SJSA1 (cell line): ENCODE results near the gene LAD1. TPM values are rescaled to one million over a fixed set of nuclear protein-coding genes. Genes with fewer than 3 reads are reported as not detected.

Experiments
- DNase-seq, 2 experiments: peaks; one replicate each; pipeline ENCODE4 v3.0.0-alpha.2; 2015 to 2020; ENCODE audit warnings: low spot score in 2 of 2, low read depth in 1 of 2
- H3K27ac ChIP-seq: fragments of 250-450 bp; sonication (Bioruptor Pico); 2 replicates; pipeline ENCODE4 v1.5.1; 2020; ENCODE audit warnings: mild to moderate bottlenecking, moderate library complexity
- H3K27me3 ChIP-seq: fragments of 250-450 bp; sonication (Bioruptor Pico); replicated peaks from 2 replicates; pipeline ENCODE4 v1.5.1; 2020; ENCODE audit warnings: mild to moderate bottlenecking, moderate library complexity
- H3K36me3 ChIP-seq: fragments of 250-450 bp; sonication (Bioruptor Pico); 2 replicates; pipeline ENCODE4 v1.5.1; 2020; ENCODE audit warnings: mild to moderate bottlenecking
- H3K4me1 ChIP-seq: fragments of 250-450 bp; sonication (Bioruptor Pico); replicated peaks from 2 replicates; pipeline ENCODE4 v1.6.1; 2021; ENCODE audit warnings: mild to moderate bottlenecking
- H3K4me3 ChIP-seq: fragments of 250-450 bp; sonication (Bioruptor Pico); 2 replicates; pipeline ENCODE4 v1.5.1; 2020; ENCODE audit warnings: mild to moderate bottlenecking
- H3K9me3 ChIP-seq: fragments of 250-450 bp; sonication (Bioruptor Pico); replicated peaks from 2 replicates; pipeline ENCODE4 v1.5.1; 2020; ENCODE audit warnings: mild to moderate bottlenecking
- total RNA-seq: library from RNA; depleted of rRNA; stranded (reverse); fragments of >200 nt; shearing (Covaris generic); gene quantifications from 2 replicates; pipeline ENCODE4 v1.2.3, GENCODE V29; 2014

The LAD1 gene
- total RNA-seq, 1 experiment from 2014 or later: not detected

DNA sequence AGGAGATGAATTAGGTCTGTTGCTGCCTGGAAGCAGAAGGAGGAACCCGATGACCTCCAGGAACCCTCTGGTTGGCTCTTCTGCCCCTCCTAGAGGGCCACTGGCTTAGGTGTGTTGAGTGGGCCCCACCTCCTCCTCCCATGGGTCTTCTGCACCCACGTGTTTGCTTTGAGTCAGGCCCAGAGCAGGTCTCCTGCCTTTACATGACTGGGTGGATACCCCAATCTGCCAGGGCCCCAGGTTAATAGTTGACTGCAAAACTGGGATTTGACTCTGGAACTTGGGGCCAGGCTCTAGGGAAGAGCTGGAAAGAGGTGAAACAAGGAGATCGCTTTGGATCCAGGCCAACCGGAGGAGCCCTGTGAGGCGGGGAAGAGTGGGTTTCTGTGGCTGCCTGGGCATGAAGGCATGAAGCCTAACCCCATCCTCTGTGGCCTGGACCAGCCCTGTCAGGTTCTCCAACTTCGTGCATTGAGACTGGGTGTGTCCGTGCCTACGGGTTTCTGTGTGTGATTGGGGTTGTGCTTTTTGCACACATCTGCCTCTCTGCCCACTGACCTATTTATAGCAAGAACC, 7.8 kb upstream of the LAD1 start:
- DNase-seq: no peak
- H3K4me1 ChIP-seq: no peaks in the 10 kb centered on the region
- H3K9me3 ChIP-seq: no peaks in the 10 kb centered on the region
- no peaks in the 10 kb centered on the region for H3K36me3 ChIP-seq
- H3K27me3 ChIP-seq: peaks cover 21% of the 10 kb centered on the region
- no peak overlapping the region for H3K27ac ChIP-seq
- H3K4me3 ChIP-seq: no peak overlapping the region

DNA sequence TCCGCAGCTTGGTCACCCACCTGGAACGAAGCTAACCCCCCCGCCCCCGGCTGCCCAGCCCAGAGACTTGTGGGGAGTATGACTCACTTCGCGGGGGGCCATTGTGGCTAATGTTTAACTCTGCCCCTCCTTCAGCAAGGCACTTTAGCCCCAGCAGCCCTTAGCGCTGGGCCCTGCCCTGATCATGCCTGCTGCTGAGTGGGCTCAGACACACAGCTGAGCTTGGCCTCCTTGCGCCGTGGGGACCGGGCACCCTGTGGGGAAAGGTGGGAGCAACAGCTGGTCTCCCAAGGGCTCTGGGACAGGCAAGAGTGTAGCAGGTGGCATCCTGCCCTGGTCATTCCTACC, 6.3 kb upstream of the LAD1 start:
- Histone ChIP-seq H3K4me3 (no peak overlapping the region), H3K27ac (no peak overlapping the region)

DNA sequence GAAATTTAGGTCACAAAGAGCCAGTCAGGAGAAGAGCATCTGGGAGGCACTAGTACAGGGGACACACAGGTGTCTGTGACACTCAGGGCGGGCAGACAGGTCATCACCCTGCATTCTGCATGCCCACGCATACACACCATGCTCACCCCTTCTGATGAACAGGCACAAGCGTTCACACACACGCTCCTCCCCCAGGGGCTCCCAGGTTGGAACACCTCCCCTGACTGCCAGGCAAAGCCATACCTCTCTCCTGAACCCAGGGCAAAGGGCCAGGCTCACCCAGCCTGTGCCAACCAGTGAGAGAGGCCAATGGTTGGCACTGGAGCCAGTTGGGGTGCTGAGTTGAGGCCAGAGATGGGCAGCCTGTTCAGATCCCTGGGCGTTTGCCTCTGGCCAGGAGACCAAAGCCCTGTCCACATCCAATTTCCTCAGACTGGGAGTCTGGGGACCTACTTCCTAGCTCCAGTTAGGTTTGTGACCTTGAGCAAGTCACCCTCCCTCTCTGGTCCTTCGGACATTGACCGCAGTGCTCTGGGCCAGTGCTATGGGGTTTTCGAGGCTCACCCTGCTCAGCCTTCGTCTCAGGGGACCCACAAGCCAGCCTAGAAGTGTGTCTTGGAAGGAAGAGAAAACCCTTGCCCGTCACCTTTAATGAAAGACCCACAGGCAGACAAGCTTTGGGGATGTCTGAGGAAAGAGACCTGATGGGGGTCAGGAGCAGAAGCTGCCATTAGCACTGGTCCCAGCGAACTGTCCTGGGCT, 5.8 kb upstream of the LAD1 start:
- Histone ChIP-seq H3K4me3 (no peak overlapping the region), H3K27me3 (peaks cover 30% of the 10 kb centered on the region), H3K36me3 (no peaks in the 10 kb centered on the region), H3K27ac (no peak overlapping the region), H3K9me3 (no peaks in the 10 kb centered on the region), H3K4me1 (no peaks in the 10 kb centered on the region)
- no peak for DNase-seq

More for the DNA sequence above, 6.3 kb upstream of the LAD1 start:
- Histone ChIP-seq H3K36me3 (no peaks in the 10 kb centered on the region), H3K4me1 (no peaks in the 10 kb centered on the region), H3K9me3 (no peaks in the 10 kb centered on the region), H3K27me3 (peaks cover 25% of the 10 kb centered on the region)
- no peak for DNase-seq

DNA sequence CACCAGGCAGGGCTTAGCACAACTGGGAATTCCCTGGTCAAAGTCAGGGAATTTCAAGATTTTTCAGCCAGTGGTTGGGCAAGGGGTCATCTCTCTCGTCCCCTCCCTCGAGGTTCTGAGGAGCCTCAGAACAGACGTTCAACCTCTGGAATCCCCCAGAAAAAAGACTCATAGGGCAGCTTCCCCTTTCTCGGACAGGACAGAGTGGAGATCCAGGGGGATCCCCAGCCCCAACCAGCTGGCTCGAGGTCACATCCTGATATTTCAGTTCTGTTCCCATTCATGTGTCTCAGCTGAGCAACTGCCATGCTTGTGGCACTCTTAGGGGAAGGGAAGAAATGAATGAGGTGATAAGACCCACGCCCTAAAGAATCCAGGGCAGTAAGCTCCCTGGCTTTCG, 4.9 kb upstream of the LAD1 start:
- Histone ChIP-seq H3K4me1 (no peaks in the 10 kb centered on the region), H3K9me3 (no peaks in the 10 kb centered on the region), H3K4me3 (no peak overlapping the region), H3K27me3 (peaks cover 39% of the 10 kb centered on the region), H3K36me3 (no peaks in the 10 kb centered on the region), H3K27ac (no peak overlapping the region)
- DNase-seq: no peak

DNA sequence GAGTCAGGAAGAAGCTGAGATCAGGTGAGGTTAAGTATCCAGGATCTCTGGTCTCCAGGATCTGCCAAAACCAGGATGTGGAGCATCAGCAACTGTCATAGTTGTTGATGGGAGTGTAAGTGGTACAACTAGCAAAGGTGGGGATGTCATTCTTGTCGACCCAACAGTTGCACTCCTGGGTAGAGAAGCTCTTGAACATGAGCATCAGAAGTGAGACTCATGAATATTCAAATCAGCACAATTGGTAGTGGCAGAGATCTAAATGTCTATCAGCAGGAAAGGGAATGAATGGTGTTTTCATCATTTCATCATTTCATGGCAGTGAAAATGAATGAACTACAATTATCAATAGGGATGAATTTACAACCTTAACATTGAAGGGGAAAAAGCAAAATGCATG, 4.2 kb upstream of the LAD1 start:
- DNase-seq: no peak
- Histone ChIP-seq H3K9me3 (no peaks in the 10 kb centered on the region), H3K4me1 (no peaks in the 10 kb centered on the region), H3K4me3 (no peak overlapping the region), H3K36me3 (no peaks in the 10 kb centered on the region), H3K27me3 (peaks cover 46% of the 10 kb centered on the region), H3K27ac (no peak overlapping the region)

DNA sequence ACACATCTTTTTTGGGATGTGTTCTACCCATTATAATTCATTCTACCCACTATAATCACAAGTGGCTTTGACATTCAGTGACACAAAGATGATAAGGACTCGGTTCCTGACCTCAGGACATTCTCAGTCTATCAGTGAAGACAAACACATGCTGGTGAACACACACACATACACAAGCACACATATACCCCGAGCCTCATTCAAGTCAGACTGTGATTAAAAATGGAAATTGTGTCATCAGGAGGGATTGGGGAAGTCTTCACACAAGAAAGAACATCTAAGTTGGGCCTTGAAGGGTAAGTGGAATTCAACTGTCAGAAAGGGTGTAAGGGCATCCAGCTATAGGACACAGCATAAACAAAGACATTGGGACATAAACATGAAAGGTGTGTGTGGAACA, 2.6 kb upstream of the LAD1 start:
- DNase-seq: no peak
- no peaks in the 10 kb centered on the region for H3K9me3 ChIP-seq
- H3K36me3 ChIP-seq: no peaks in the 10 kb centered on the region
- peaks cover 48% of the 10 kb centered on the region for H3K27me3 ChIP-seq
- no peak overlapping the region for H3K4me3 ChIP-seq
- no peak overlapping the region for H3K27ac ChIP-seq
- no peaks in the 10 kb centered on the region for H3K4me1 ChIP-seq

DNA sequence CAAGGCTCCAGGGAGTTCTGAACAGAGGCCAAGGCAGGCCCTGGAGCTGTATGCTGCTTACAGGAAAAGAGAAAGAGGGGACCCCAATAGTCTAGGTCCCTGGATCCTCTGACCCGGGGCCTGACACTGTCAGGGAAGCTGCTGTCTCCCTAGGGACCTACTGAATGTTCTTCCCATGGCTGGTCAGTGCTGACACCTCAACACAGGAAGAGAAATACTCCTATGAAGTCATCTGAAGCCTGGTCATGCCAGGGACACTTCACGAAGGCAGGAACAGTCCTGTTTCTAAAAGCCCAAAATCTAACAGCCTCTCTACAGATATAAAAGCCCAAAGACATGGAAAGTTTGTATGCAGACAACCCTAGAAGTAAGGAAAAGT, 1.7 kb upstream of the LAD1 start:
- Histone ChIP-seq H3K4me3 (no peak overlapping the region), H3K36me3 (no peaks in the 10 kb centered on the region), H3K4me1 (no peaks in the 10 kb centered on the region), H3K27me3 (peaks cover 48% of the 10 kb centered on the region), H3K9me3 (no peaks in the 10 kb centered on the region), H3K27ac (no peak overlapping the region)
- DNase-seq: no peak

DNA sequence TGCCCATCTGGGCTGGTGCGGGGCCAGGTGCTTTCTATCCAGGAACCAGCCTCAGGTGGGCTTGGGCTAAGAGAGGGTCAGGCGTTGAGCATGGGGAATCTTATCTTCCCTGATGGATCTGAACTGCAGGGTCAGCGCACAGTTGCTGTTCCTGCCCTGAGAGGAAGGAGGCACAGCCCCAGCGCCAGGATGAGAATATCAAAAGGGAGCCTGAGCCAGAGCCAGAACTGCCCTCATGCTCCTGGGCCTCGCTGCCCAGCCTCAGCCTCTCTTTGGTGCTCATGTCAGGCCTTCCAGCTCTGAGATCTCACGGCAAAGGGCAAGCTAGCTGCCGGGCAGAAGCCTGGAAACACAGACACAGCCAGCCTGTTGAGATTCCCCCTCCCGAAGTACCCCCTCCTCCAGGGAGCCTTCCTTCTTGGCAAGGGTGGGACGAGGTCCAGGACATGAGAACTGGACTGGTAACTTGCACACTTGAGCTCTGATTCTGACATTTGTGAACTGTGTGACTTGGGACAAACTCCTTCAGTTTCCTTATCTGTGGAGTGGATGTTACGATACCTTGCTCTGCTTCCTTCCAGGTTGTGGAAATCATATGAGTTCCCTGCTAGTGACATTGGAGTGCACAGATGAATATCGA, 1.2 kb upstream of the LAD1 start:
- Histone ChIP-seq H3K36me3 (no peaks in the 10 kb centered on the region), H3K4me3 (no peak overlapping the region), H3K27ac (no peak overlapping the region), H3K4me1 (no peaks in the 10 kb centered on the region), H3K27me3 (peaks cover 49% of the 10 kb centered on the region), H3K9me3 (no peaks in the 10 kb centered on the region)
- DNase-seq: no peak

DNA sequence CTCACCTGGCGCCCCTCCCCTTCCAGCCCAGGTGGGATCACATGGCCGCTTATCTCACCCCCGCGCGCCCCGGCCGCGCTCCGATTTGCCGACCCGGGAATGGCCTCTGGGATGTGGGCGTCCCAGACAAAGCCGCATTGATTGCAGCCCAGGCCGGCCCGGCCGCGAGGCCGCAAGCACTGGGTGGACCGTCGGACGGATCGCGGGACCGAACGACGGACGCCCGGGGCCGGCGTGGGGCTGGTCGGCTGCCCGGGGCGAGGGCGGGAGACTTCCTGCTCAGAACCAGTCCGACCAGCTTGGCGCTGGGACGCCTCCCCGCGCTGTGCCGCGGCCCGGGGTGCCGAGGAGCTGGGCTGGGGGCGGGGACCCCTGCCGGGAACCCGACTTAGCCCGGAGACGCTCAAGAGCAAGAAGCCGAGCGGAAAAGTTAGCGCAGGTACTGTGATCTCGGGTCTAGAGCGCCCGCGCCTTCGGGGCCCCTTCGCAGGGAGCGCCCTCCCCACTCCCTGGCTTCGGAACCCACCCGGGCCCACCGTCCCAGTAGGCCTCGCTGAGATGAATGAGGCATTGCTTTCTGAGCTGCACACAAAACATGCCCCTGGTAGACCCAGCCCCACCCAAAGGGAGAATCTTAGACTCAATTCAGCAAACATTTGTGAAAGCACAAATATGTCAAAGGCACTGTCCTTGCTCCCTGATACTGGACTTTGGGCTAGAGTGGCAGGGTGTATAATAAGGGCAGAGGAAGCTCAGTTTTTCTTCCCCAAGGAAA, 415 bp upstream of the LAD1 start:
- no peak for DNase-seq
- no peak overlapping the region for H3K27ac ChIP-seq
- H3K27me3 ChIP-seq: peaks cover 53% of the 10 kb centered on the region
- H3K36me3 ChIP-seq: no peaks in the 10 kb centered on the region
- no peak overlapping the region for H3K4me3 ChIP-seq
- H3K4me1 ChIP-seq: no peaks in the 10 kb centered on the region
- no peaks in the 10 kb centered on the region for H3K9me3 ChIP-seq

DNA sequence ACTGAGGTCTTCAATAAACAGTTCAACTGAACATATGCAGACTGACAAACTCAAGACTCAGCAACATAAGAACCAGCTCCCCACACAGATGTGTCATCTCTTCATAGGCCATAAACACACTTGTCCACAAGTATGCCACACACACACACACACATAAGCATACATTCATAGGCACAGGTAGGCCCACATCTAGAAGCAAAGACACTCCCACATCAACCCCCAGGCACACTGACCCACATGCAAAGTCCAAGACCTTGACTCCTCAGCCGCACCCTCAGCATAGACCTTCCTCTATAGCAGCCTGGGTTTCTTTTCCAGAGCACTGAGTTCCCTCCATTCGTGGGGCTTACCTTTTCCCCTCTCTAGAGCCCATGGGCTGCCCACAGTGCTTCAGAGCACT, 1.4 kb downstream of the LAD1 start:
- Histone ChIP-seq H3K27me3 (peaks cover 43% of the 10 kb centered on the region), H3K27ac (no peak overlapping the region), H3K4me1 (no peaks in the 10 kb centered on the region), H3K36me3 (no peaks in the 10 kb centered on the region), H3K9me3 (no peaks in the 10 kb centered on the region), H3K4me3 (no peak overlapping the region)
- no peak for DNase-seq

DNA sequence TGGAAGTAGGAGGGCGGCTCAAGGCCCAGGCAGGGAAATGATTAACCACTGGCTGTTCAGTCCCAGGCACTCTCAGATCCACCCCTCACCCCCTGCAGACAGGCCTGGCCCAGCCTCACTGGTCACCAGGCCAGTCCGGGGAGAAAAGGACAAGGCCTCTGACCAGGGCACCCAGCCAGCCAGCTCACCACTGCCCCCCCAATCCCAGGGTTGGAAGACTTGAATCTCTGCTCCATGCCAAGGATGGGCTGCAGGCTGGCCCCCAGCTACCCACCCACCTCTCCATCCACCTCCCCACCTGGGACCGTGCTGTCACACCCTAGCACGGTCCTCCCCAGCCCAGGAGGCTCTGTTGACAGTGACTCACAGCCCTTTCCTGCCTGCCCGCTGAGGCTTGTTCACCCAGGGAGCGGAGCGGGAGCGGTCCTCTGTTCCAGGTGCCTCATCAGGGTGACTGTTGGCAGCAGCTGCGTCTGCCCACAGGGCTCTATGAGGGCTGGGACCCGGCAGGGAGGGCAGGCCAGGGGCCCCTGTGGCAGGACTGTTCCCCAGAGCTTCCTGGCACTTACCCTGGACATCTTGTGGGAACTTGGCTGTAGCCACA, 2.2 kb downstream of the LAD1 start:
- Histone ChIP-seq H3K9me3 (no peaks in the 10 kb centered on the region), H3K4me3 (no peak overlapping the region), H3K36me3 (no peaks in the 10 kb centered on the region), H3K4me1 (no peaks in the 10 kb centered on the region), H3K27me3 (peaks cover 45% of the 10 kb centered on the region), H3K27ac (no peak overlapping the region)
- DNase-seq: no peak

DNA sequence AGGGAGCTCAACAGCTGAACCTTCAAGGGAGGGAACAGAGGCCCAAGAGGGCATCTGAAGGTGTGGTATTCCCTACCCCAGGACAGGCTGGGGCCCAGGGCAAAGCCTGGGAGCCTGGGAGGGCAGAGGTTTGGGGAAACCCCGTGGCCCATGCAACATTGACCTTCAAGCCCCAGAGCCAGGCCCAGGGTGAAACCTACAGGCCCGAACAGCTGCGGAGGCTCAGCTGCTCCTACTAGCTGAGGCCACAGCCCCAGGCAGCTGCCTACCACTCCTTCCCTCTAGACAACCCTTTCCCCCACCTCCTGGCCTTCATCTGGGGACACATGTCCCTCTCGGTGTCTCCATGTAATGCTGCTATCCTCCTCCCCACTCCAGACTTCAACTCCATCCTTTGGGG, 3.2 kb downstream of the LAD1 start:
- H3K27me3 ChIP-seq: peaks cover 39% of the 10 kb centered on the region

DNA sequence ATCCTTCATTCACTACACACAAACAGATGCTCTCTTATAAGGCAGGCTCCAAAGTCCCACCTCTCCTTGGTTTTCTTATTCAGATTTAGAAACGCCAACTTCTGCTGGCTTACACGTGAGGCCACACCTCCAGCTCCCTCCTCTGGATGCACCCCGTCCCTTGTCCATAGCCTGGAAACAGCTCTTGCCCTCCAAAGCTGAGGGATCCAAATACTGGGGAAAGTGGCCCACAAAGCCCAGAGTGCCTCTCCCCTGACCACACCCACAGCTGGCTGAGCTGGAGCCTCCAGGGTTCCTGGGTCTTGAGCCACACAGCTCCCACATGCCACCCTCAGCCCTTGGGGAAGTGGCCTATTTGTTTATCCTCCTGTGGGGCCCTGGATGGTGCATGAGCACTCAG, 4.5 kb downstream of the LAD1 start:
- Histone ChIP-seq H3K27ac (no peak overlapping the region), H3K4me3 (no peak overlapping the region), H3K27me3 (peaks cover 26% of the 10 kb centered on the region), H3K4me1 (no peaks in the 10 kb centered on the region), H3K36me3 (no peaks in the 10 kb centered on the region), H3K9me3 (no peaks in the 10 kb centered on the region)
- DNase-seq: no peak

More for the DNA sequence above, 3.2 kb downstream of the LAD1 start:
- no peak overlapping the region for H3K4me3 ChIP-seq
- H3K36me3 ChIP-seq: no peaks in the 10 kb centered on the region
- H3K9me3 ChIP-seq: no peaks in the 10 kb centered on the region
- no peak overlapping the region for H3K27ac ChIP-seq
- H3K4me1 ChIP-seq: no peaks in the 10 kb centered on the region
- DNase-seq: no peak

DNA sequence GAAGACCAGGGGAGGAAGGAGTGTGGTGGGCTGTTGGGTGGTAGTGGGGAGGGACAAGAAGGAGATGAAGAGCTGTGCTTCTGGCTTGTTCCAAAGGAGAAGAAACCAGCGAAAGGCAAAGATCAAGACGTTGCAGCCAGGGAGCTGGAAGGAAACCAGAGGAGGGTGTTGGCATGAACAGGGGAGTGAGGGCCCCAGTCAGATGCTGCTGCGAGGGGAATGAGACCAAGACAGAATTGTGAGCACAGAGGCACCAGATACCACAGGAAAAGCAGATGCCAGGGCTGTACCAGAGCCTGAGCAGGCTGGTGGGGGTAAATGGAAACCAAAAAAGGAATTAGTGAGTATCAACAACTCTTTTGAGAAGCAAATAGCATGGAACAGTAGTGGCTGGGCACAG, 6.0 kb downstream of the LAD1 start:
- Histone ChIP-seq H3K4me1 (no peaks in the 10 kb centered on the region), H3K36me3 (no peaks in the 10 kb centered on the region), H3K27me3 (peaks cover 11% of the 10 kb centered on the region), H3K4me3 (no peak overlapping the region), H3K9me3 (no peaks in the 10 kb centered on the region), H3K27ac (no peak overlapping the region)
- DNase-seq: no peak
